ENCODE data around the gene FEM1B.
"Not testable (repeated sequence)": the region's sequence is repeated elsewhere in the genome, so short reads cannot be mapped to it uniquely, and the experiment has no call there.

Gene FEM1B

GRCh38 chr15:68277603-68278344 is at the start of gene FEM1B:
FEM1B (plus strand) TSS chr15:68277745; CDS start chr15:68278418, 673 bp downstream.
- Histone ChIP-seq H3K9ac (ENCODE audit: low read depth, low read length) (peak within 1 kb of the TSS; percentile 71), H3K36me3 (ENCODE audit: insufficient read depth, low read length) (no peaks in the 10 kb centered on the region), H3K9me3 (ENCODE audit: control insufficient read depth, insufficient read depth, low read length) (no peaks in the 10 kb centered on the region), H3K4me1 (ENCODE audit: insufficient read depth, low read length) (peaks cover 11% of the 10 kb centered on the region)

- no peaks in the 10 kb centered on the region for H3K36me3 ChIP-seq (ENCODE audit: insufficient read depth, low read length)
- H3K9me3 ChIP-seq (ENCODE audit: control insufficient read depth, insufficient read depth, low read length), result peaks cover under 1% of the 10 kb centered on the region; the same call in 1 of the 2 replicates
- H3K9ac ChIP-seq (ENCODE audit: low read depth, low read length), result peak overlapping the region; percentile 88
- peaks cover 7% of the 10 kb centered on the region; the same call in 1 of the 2 replicates for H3K4me1 ChIP-seq (ENCODE audit: insufficient read depth, low read length)
Measured at GRCh38 chr15:68228143-68228970, 49.2 kb upstream of the FEM1B start.

GRCh38 chr15:68228971-68229385 is 48.6 kb upstream of the FEM1B start:
- peaks cover 7% of the 10 kb centered on the region; the same call in 1 of the 2 replicates for H3K4me1 ChIP-seq (ENCODE audit: insufficient read depth, low read length)
- no peaks in the 10 kb centered on the region for H3K9me3 ChIP-seq (ENCODE audit: control insufficient read depth, insufficient read depth, low read length)
- peak overlapping the region; percentile 88 for H3K9ac ChIP-seq (ENCODE audit: low read depth, low read length)
- H3K36me3 ChIP-seq (ENCODE audit: insufficient read depth, low read length), result no peaks in the 10 kb centered on the region

DNA sequence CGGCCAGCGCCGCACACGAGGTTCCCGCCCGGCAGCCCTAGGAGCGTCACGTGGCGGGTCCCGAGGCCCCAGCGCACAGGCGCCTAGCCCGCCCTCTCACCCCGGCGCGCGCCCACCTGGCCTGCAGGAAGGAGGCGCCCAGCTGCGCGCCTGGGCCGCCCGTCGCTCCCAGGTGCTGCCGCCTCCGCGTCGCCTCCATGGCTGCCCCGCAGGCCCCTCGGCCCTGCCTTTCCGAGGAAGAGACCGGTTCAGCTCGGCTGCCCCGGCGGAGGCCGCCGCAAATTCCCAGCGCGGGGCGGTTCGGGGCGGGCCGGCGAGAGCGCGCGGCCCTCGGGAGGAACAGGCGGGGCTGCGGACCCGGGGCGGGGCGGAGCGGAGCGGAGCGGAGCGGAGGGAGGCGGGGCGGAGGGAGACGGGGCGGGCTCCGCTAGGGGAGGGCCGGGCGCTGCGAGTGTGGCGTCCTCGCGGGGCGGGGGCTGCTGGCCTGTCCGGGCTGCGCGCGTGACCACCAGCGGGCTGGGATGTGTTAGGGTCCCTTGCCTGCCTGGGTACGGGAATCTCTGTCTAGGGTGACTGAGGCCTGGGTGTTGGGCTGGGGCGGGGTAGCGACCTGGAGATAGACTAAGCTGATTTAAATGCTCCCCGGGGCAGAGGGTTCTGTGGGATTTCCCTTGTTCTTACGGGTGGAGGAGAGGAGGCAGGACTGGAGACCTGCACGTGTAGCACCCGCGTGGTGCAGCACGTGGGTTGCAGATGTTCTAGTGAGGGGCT is 48.0 kb upstream of the FEM1B start, which contains the start of gene CLN6:
CLN6 (minus strand) TSS at position 343 of the 771 bp plus-strand sequence; CDS start at position 199, 144 bp downstream.
- Histone ChIP-seq H3K36me3 (ENCODE audit: insufficient read depth, low read length) (no peaks in the 10 kb centered on the region), H3K9ac (ENCODE audit: low read depth, low read length) (peak within 1 kb of the TSS; percentile 88), H3K4me1 (ENCODE audit: insufficient read depth, low read length) (peaks cover 7% of the 10 kb centered on the region), H3K9me3 (ENCODE audit: control insufficient read depth, insufficient read depth, low read length) (no peaks in the 10 kb centered on the region)

DNA sequence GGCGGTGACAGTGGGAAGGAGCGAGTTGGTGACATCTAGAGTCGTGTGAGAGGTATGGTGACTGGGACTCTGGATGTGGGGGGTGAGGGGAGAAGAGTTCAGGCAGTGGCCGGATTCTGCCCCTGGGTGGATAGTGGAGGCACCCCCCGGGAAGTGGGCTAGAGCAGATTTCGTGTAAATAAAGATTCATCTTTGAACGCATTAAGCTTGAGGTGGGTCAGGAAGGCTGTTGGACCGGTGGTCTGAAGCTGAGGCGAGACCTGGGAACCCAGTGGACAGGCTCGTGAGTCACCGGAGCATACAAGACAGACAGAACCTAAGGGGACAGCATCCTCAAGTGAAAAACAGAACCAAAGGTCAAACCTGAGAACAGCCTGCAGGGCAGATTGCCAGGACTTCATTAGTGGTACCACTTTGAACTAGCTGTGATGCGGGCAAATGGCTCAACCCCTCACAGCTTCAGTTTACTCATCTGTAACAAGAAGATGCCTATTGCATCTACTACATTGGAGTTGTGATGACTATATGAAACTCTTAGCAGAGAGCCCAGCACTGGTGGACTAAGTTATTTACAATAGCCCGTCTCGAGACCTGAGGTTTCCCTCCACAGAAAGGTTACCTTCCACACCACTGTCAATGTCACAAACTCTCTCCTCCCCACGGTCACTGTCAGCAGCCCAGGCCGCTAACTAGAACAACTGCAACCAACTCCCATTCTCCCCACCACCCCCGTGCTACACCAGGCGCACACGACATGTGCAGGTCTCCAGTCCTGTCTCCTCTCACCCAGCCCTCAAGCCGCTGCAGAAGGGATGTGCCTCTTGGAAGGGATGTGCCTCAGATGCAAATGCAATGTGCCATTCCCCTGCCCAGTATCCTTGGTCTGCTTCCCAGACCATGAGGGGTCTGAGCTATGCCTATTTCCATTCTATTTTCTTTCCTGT is 47.1 kb upstream of the FEM1B start:
- Histone ChIP-seq H3K36me3 (ENCODE audit: insufficient read depth, low read length) (no peaks in the 10 kb centered on the region), H3K4me1 (ENCODE audit: insufficient read depth, low read length) (peaks cover 7% of the 10 kb centered on the region), H3K9me3 (ENCODE audit: control insufficient read depth, insufficient read depth, low read length) (no peaks in the 10 kb centered on the region), H3K9ac (ENCODE audit: low read depth, low read length) (peak overlapping the region; percentile 88)

- no peaks in the 10 kb centered on the region for H3K9me3 ChIP-seq (ENCODE audit: control insufficient read depth, insufficient read depth, low read length)
- H3K36me3 ChIP-seq (ENCODE audit: insufficient read depth, low read length), result no peaks in the 10 kb centered on the region
- H3K4me1 ChIP-seq (ENCODE audit: insufficient read depth, low read length), result peaks cover 7% of the 10 kb centered on the region
- H3K9ac ChIP-seq (ENCODE audit: low read depth, low read length), result no peak overlapping the region
Measured at GRCh38 chr15:68231102-68231818, 46.3 kb upstream of the FEM1B start.

- no peaks in the 10 kb centered on the region for H3K9me3 ChIP-seq (ENCODE audit: control insufficient read depth, insufficient read depth, low read length)
- no peaks in the 10 kb centered on the region for H3K36me3 ChIP-seq (ENCODE audit: insufficient read depth, low read length)
- H3K4me1 ChIP-seq (ENCODE audit: insufficient read depth, low read length), result peaks cover 4% of the 10 kb centered on the region
- no peak overlapping the region for H3K9ac ChIP-seq (ENCODE audit: low read depth, low read length)
Measured at GRCh38 chr15:68232449-68232848, 45.1 kb upstream of the FEM1B start.

DNA sequence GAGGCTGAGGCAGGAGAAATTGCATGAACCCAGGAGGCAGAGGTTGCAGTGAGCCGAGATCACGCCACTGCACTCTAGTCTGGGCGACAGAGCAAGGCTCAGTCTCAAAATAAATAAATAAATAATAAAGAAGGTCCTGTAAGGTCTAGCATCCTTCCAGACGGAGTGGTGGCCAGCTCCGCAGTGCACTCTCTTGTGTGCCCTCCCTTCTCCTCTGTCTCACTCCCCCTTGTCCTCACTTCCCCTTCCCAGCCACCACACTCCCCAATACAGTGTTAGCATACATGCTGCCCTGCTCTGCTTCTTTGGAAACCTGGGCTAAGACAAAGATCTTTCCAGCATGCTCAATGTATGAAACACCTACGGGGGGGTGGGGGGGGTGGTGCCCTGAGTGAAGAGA is 44.6 kb upstream of the FEM1B start:
- H3K36me3 ChIP-seq (ENCODE audit: insufficient read depth, low read length), result no peaks in the 10 kb centered on the region
- no peaks in the 10 kb centered on the region for H3K9me3 ChIP-seq (ENCODE audit: control insufficient read depth, insufficient read depth, low read length)
- H3K4me1 ChIP-seq (ENCODE audit: insufficient read depth, low read length), result no peaks in the 10 kb centered on the region; the same call in 1 of the 2 replicates
- H3K9ac ChIP-seq (ENCODE audit: low read depth, low read length), result no peak overlapping the region

DNA sequence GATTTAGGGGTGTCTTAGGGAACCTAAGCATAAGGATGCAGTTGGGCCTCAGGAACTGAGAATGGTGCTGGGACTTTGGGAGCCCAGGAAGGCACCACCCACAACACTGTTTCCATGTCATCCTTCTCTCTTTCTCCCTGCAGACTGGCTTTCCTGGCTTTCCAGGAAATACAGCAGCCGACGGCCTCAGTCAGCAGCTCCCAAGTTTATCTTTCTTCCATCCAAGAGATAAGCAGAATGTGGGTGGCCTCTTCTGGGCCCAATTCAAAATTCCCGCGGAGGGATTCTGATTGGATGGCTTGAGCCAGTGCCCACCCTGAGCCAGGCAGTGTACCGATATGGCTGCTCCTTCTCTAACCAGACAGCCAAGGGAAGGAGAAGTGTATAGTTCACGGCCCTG is 43.5 kb upstream of the FEM1B start:
- Histone ChIP-seq H3K9ac (ENCODE audit: low read depth, low read length) (no peak overlapping the region), H3K9me3 (ENCODE audit: control insufficient read depth, insufficient read depth, low read length) (no peaks in the 10 kb centered on the region), H3K4me1 (ENCODE audit: insufficient read depth, low read length) (no peaks in the 10 kb centered on the region; the same call in 1 of the 2 replicates)

DNA sequence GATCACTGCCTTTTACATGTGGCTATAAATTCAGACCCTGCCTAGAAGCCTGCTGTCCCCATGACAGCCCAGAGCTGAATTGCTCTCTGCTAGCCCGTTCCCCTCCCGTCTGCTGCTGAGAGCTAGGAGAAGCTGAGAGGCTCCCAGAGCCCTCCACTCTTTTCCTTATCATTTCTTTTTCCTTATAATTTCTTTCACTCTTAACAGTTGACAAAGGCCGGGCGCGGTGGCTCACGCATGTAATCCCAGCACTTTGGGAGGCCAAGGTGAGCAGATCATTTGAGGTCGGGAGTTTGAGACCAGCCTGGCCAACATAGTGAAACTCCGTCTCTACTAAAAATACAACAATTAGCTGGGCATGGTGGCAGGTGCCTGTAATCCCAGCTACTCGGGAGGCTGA is 43.0 kb upstream of the FEM1B start:
- H3K9me3 ChIP-seq (ENCODE audit: control insufficient read depth, insufficient read depth, low read length); H3K4me1 ChIP-seq (ENCODE audit: insufficient read depth, low read length); H3K36me3 ChIP-seq (ENCODE audit: insufficient read depth, low read length); H3K9ac ChIP-seq (ENCODE audit: low read depth, low read length): not testable (repeated sequence)

More for the DNA sequence above, 43.5 kb upstream of the FEM1B start:
- no peaks in the 10 kb centered on the region for H3K36me3 ChIP-seq (ENCODE audit: insufficient read depth, low read length)

DNA sequence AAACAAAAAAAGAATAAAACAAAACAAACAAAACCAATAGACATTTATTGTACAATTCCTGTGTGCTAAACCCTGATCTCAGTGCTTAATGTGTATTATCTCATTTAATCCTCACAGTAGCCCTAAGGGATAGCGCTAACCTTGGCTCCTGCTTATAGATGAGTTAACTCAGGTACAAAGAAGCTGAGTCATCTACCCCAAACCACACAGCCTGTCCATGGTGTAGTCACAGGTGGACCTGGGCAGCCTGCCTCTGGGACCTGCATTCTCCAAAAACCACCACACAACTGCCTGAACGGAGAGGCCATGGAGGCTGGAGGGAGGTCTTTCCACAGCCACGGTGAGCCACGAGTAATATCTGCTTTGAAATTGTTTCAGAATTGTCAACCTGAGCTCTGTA is 42.5 kb upstream of the FEM1B start:
- no peaks in the 10 kb centered on the region for H3K9me3 ChIP-seq (ENCODE audit: control insufficient read depth, insufficient read depth, low read length)
- no peaks in the 10 kb centered on the region for H3K36me3 ChIP-seq (ENCODE audit: insufficient read depth, low read length)
- no peaks in the 10 kb centered on the region; the same call in 1 of the 2 replicates for H3K4me1 ChIP-seq (ENCODE audit: insufficient read depth, low read length)
- H3K9ac ChIP-seq (ENCODE audit: low read depth, low read length), result no peak overlapping the region

DNA sequence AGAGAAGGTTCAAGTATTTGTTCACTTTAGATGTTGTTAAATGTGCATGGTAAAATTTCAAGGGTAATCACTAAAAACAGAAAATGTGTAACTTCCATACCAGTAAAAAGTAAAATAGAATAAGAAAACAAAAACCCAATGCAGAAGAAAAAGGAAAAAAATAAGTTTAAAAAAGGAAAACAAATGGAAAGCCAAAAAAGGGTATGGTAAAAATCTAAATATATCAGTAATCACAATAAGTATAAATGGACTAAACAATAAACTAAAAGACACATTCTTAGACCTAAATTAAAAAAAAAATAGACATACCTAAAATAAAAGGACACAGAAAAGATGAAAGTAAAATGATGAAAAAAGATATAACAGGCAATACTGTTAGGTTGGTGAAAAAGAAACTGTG is 38.5 kb upstream of the FEM1B start:
- Histone ChIP-seq H3K9me3 (ENCODE audit: control insufficient read depth, insufficient read depth, low read length) (no peaks in the 10 kb centered on the region; the same call in 1 of the 2 replicates), H3K9ac (ENCODE audit: low read depth, low read length) (no peak overlapping the region), H3K36me3 (ENCODE audit: insufficient read depth, low read length) (no peaks in the 10 kb centered on the region)

More for the DNA sequence above, 38.5 kb upstream of the FEM1B start:
- H3K4me1 ChIP-seq (ENCODE audit: insufficient read depth, low read length), result no peaks in the 10 kb centered on the region; the same call in 1 of the 2 replicates

Data from ES-I3 (cell line).